GM04503 (cell line): ENCODE measurements around the gene CFAP206.

Source experiments
- DNase-seq: peaks from one replicate; pipeline ENCODE4 v3.0.0-alpha.2; 2012; ENCODE audit warnings: low read depth

The CFAP206 gene

GRCh38 chr6:87407901-87408720, at the start of gene CFAP206:
Gene CFAP206 (plus strand): TSS chr6:87407972. CDS start chr6:87409840, 1,868 bp downstream.
- DNase-seq = peak; percentile 26

GRCh38 chr6:87364602-87365252, 43.0 kb upstream of the CFAP206 start:
- no peak for DNase-seq

GRCh38 chr6:87366072-87366827, 41.5 kb upstream of the CFAP206 start:
- no peak for DNase-seq

GRCh38 chr6:87366899-87367298, 40.9 kb upstream of the CFAP206 start:
- DNase-seq = no peak

GRCh38 chr6:87373377-87373776, 34.4 kb upstream of the CFAP206 start:
- DNase-seq = no peak

GRCh38 chr6:87375315-87375714, 32.5 kb upstream of the CFAP206 start:
- DNase-seq = no peak

- DNase-seq = no peak
These were observed 31.1 kb upstream of the CFAP206 start for GRCh38 chr6:87376643-87377042.

- DNase-seq = no peak
These were observed 28.8 kb upstream of the CFAP206 start for GRCh38 chr6:87378947-87379346.

- DNase-seq = no peak
These were observed 24.9 kb upstream of the CFAP206 start for GRCh38 chr6:87382861-87383260.

GRCh38 chr6:87384038-87384437, 23.7 kb upstream of the CFAP206 start:
- no peak for DNase-seq

GRCh38 chr6:87384449-87384848, 23.3 kb upstream of the CFAP206 start:
- no peak for DNase-seq

GRCh38 chr6:87391334-87391733, 16.4 kb upstream of the CFAP206 start:
- no peak for DNase-seq

- no peak for DNase-seq
These were observed 14.6 kb upstream of the CFAP206 start for GRCh38 chr6:87393026-87393622.

GRCh38 chr6:87395431-87395830, 12.3 kb upstream of the CFAP206 start:
- DNase-seq = no peak

- DNase-seq = no peak
These were observed 11.0 kb upstream of the CFAP206 start for GRCh38 chr6:87396595-87397392.

GRCh38 chr6:87397656-87398055, 10.1 kb upstream of the CFAP206 start:
- no peak for DNase-seq

GRCh38 chr6:87401832-87402231, 5.9 kb upstream of the CFAP206 start:
- no peak for DNase-seq

GRCh38 chr6:87407561-87407900, 241 bp upstream of the CFAP206 start:
- DNase-seq = no peak

GRCh38 chr6:87408721-87409155, 966 bp downstream of the CFAP206 start:
- DNase-seq = no peak

- DNase-seq = no peak
These were observed 11.5 kb downstream of the CFAP206 start for GRCh38 chr6:87419266-87419665.

- no peak for DNase-seq
These were observed 12.6 kb downstream of the CFAP206 start for GRCh38 chr6:87420360-87420759.

- DNase-seq = no peak
These were observed 13.8 kb downstream of the CFAP206 start for GRCh38 chr6:87421576-87421975.
